ENCODE results near the gene LLGL2.

Gene LLGL2

GRCh38 chr17:75553295-75554110 is 28.0 kb downstream of the LLGL2 start:
- DNase-seq = no peak

- no peak for DNase-seq
Observed at GRCh38 chr17:75555679-75556153, 30.2 kb downstream of the LLGL2 start.

- peak; percentile 9 for DNase-seq
Observed at GRCh38 chr17:75557075-75557851, 31.8 kb downstream of the LLGL2 start.

- no peak for DNase-seq
Observed at GRCh38 chr17:75557852-75558665, 32.6 kb downstream of the LLGL2 start.

GRCh38 chr17:75558666-75559530 is 33.4 kb downstream of the LLGL2 start:
- no peak for DNase-seq

- DNase-seq = no peak
Observed at GRCh38 chr17:75559958-75560533, 34.5 kb downstream of the LLGL2 start.

- DNase-seq = no peak
Observed at GRCh38 chr17:75561927-75562603, 36.6 kb downstream of the LLGL2 start.

- no peak for DNase-seq
Observed at GRCh38 chr17:75563063-75563758, 37.7 kb downstream of the LLGL2 start.

GRCh38 chr17:75564195-75564594 is 38.7 kb downstream of the LLGL2 start:
- no peak for DNase-seq

- peak; percentile 18 for DNase-seq
Observed at GRCh38 chr17:75565066-75565465, 39.6 kb downstream of the LLGL2 start.

- DNase-seq = no peak
Observed at GRCh38 chr17:75565618-75566017, 40.1 kb downstream of the LLGL2 start.

GRCh38 chr17:75566416-75566815 is 40.9 kb downstream of the LLGL2 start:
- no peak for DNase-seq

- no peak for DNase-seq
Observed at GRCh38 chr17:75566834-75567233, 41.3 kb downstream of the LLGL2 start.

- DNase-seq = no peak
Observed at GRCh38 chr17:75568412-75569255, 43.1 kb downstream of the LLGL2 start.

- no peak for DNase-seq
Observed at GRCh38 chr17:75570034-75570676, 44.7 kb downstream of the LLGL2 start.

GRCh38 chr17:75570772-75571171 is 45.3 kb downstream of the LLGL2 start:
- no peak for DNase-seq

- no peak for DNase-seq
Observed at GRCh38 chr17:75571197-75571884, 45.8 kb downstream of the LLGL2 start.

GRCh38 chr17:75571885-75572215 is 46.4 kb downstream of the LLGL2 start:
- DNase-seq = no peak

All from HCEC 1CT (cell line).